Skeletal muscle tissue (tissue), 4 donors: Measurements from ENCODE around the gene ZAP70. TPM values are rescaled to one million over a fixed set of nuclear protein-coding genes. Genes with fewer than 3 reads are reported as not detected.

Experiments used
- H3K27ac ChIP-seq: one replicate; pipeline ENCODE4 v1.7.0; 2013; ENCODE audit warnings: mild to moderate bottlenecking, low read depth, low read length, inconsistent platforms
- H3K27me3 ChIP-seq, 3 donors: one replicate each; pipeline ENCODE4 v1.7.0; 2013; ENCODE audit warnings: low read length in 3 of 3; ENCODE audit not compliant: control insufficient read depth in 3 of 3, insufficient read depth in 3 of 3
- H3K36me3 ChIP-seq, 3 donors: one replicate each; pipeline ENCODE4 v1.7.0; 2013; ENCODE audit warnings: low read length in 3 of 3; ENCODE audit not compliant: control insufficient read depth in 3 of 3, insufficient read depth in 3 of 3
- H3K4me1 ChIP-seq, 3 donors: one replicate each; pipeline ENCODE4 v1.7.0; 2013; ENCODE audit warnings: low read length in 3 of 3, mild to moderate bottlenecking in 3 of 3; ENCODE audit not compliant: control insufficient read depth in 3 of 3, insufficient read depth in 3 of 3
- H3K4me3 ChIP-seq, 3 donors: one replicate each; pipeline ENCODE4 v1.7.0; 2013; ENCODE audit warnings: low read length in 3 of 3
- H3K9ac ChIP-seq, 3 donors: one replicate each; pipeline ENCODE4 v1.7.0; 2013; ENCODE audit warnings: low read length in 3 of 3, mild to moderate bottlenecking in 3 of 3, moderate library complexity in 2 of 3, low read depth in 1 of 3
- H3K9me3 ChIP-seq, 3 donors: one replicate each; pipeline ENCODE4 v1.7.0; 2013; ENCODE audit warnings: low read length in 3 of 3; ENCODE audit not compliant: control insufficient read depth in 3 of 3
- total RNA-seq: library from RNA; depleted of rRNA; stranded (reverse); fragments of >200 nt; gene quantifications from one replicate; pipeline ENCODE4 v1.2.3, GENCODE V29; 2014
- donor health status: Osteomylitis.

ZAP70 gene
- total RNA-seq, 1 donor from 2014 or later: 3.1 TPM

GRCh38 chr2:97739020-97739892 is 25.9 kb downstream of the ZAP70 start:
- Histone ChIP-seq H3K27me3 (peaks cover 0 to 2% (median 0%) of the 10 kb centered on the region in 3 donors), H3K27ac (no peak overlapping the region), H3K4me1 (no peaks in the 10 kb centered on the region), H3K9ac (no peak overlapping the region), H3K9me3 (no peaks in the 10 kb centered on the region), H3K36me3 (peaks cover under 1 to 3% (median 2%) of the 10 kb centered on the region in 3 donors), H3K4me3 (no peak overlapping the region)

GRCh38 chr2:97739893-97740245 is 26.5 kb downstream of the ZAP70 start:
- Histone ChIP-seq H3K9ac (no peak overlapping the region), H3K27ac (no peak overlapping the region), H3K4me3 (no peak overlapping the region), H3K9me3 (no peaks in the 10 kb centered on the region), H3K4me1 (no peaks in the 10 kb centered on the region), H3K27me3 (peaks cover 0 to 2% (median 0%) of the 10 kb centered on the region in 3 donors), H3K36me3 (peaks cover 3 to 6% (median 5%) of the 10 kb centered on the region in 3 donors)

- Histone ChIP-seq H3K9me3 (no peaks in the 10 kb centered on the region), H3K9ac (no peak overlapping the region), H3K4me1 (no peaks in the 10 kb centered on the region), H3K36me3 (peaks cover 3 to 8% (median 6%) of the 10 kb centered on the region in 3 donors), H3K4me3 (no peak overlapping the region), H3K27me3 (peaks cover 0 to 2% (median 0%) of the 10 kb centered on the region in 3 donors), H3K27ac (no peak overlapping the region)
These were observed 27.3 kb downstream of the ZAP70 start for GRCh38 chr2:97740590-97741182.

GRCh38 chr2:97741251-97741650 is 27.9 kb downstream of the ZAP70 start:
- Histone ChIP-seq H3K4me3 (no peak overlapping the region), H3K27ac (no peak overlapping the region), H3K36me3 (peaks cover 3 to 12% (median 6%) of the 10 kb centered on the region in 3 donors), H3K4me1 (no peaks in the 10 kb centered on the region), H3K9me3 (no peaks in the 10 kb centered on the region), H3K27me3 (peaks cover 0 to 2% (median 0%) of the 10 kb centered on the region in 3 donors), H3K9ac (no peak overlapping the region)

- peaks cover 0 to 2% (median 0%) of the 10 kb centered on the region in 3 donors for H3K27me3 ChIP-seq
- no peaks in the 10 kb centered on the region for H3K4me1 ChIP-seq
- no peak overlapping the region for H3K9ac ChIP-seq
- no peak overlapping the region for H3K4me3 ChIP-seq
- peaks cover 3 to 12% (median 6%) of the 10 kb centered on the region in 3 donors for H3K36me3 ChIP-seq
- no peak overlapping the region for H3K27ac ChIP-seq
- H3K9me3 ChIP-seq: no peaks in the 10 kb centered on the region
These were observed 28.3 kb downstream of the ZAP70 start for GRCh38 chr2:97741686-97742085.

GRCh38 chr2:97742381-97742847 is 29.0 kb downstream of the ZAP70 start:
- H3K9me3 ChIP-seq: no peaks in the 10 kb centered on the region
- H3K9ac ChIP-seq: no peak overlapping the region
- H3K27ac ChIP-seq: no peak overlapping the region
- H3K27me3 ChIP-seq: peaks cover 0 to 2% (median 0%) of the 10 kb centered on the region in 3 donors
- H3K4me1 ChIP-seq: peaks cover 0 to 2% (median 0%) of the 10 kb centered on the region in 3 donors
- no peak overlapping the region for H3K4me3 ChIP-seq
- peaks cover 3 to 12% (median 6%) of the 10 kb centered on the region in 3 donors for H3K36me3 ChIP-seq

GRCh38 chr2:97743913-97744312 is 30.5 kb downstream of the ZAP70 start:
- H3K9me3 ChIP-seq: no peaks in the 10 kb centered on the region
- no peak overlapping the region for H3K4me3 ChIP-seq
- H3K36me3 ChIP-seq: peaks cover 3 to 12% (median 6%) of the 10 kb centered on the region in 3 donors
- H3K27ac ChIP-seq: no peak overlapping the region
- peaks cover 2 to 5% (median 3%) of the 10 kb centered on the region in 3 donors for H3K4me1 ChIP-seq
- no peaks in the 10 kb centered on the region for H3K27me3 ChIP-seq
- no peak overlapping the region for H3K9ac ChIP-seq

- no peaks in the 10 kb centered on the region for H3K27me3 ChIP-seq
- H3K27ac ChIP-seq: no peak overlapping the region
- H3K4me1 ChIP-seq: peaks cover 2 to 5% (median 3%) of the 10 kb centered on the region in 3 donors
- no peak overlapping the region for H3K9ac ChIP-seq
- H3K4me3 ChIP-seq: no peak overlapping the region
- no peaks in the 10 kb centered on the region for H3K9me3 ChIP-seq
- H3K36me3 ChIP-seq: peaks cover 3 to 12% (median 6%) of the 10 kb centered on the region in 3 donors
These were observed 32.2 kb downstream of the ZAP70 start for GRCh38 chr2:97745474-97746174.

- Histone ChIP-seq H3K4me3 (no peak overlapping the region), H3K27me3 (no peaks in the 10 kb centered on the region), H3K4me1 (peaks cover 2 to 5% (median 3%) of the 10 kb centered on the region in 3 donors), H3K9me3 (no peaks in the 10 kb centered on the region), H3K36me3 (peaks cover 6 to 12% (median 8%) of the 10 kb centered on the region in 3 donors), H3K9ac (no peak overlapping the region), H3K27ac (no peak overlapping the region)
These were observed 33.9 kb downstream of the ZAP70 start for GRCh38 chr2:97747285-97747684.
